ENCODE measurements around the gene FARSB. TPM values are rescaled to one million over a fixed set of nuclear protein-coding genes. Genes with fewer than 3 reads are reported as not detected.

Gene FARSB
- total RNA-seq, 1 experiment from 2014 or later: 36.7 TPM

DNA sequence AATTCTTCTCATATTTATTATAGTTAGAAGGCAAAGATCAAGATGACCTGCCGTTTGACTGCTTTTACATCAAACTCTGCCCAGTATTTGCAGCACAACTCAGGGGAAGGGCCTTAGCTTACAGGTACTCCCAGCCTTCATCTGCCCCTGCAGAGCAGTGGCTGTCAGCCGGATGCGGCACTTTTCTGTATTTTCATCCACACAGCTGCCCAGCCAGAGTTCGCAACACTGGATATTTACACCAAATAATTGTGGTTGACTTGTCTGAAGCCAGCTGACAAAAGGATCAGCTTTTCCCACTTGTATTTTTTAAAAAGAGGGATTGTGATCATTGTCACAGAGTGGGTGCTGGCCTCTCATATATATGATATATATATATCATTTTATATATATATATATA is 94.7 kb downstream of the FARSB start:
- no peaks in the 10 kb centered on the region for H3K9me3 ChIP-seq (ENCODE audit: low read length)
- no peaks in the 10 kb centered on the region for H3K27me3 ChIP-seq (ENCODE audit: low read length)
- no peak overlapping the region for H3K4me2 ChIP-seq (ENCODE audit: low read depth, low read length, poor library complexity, severe bottlenecking)
- no peaks in the 10 kb centered on the region for H3K79me2 ChIP-seq (ENCODE audit: low read length)
- no peaks in the 10 kb centered on the region for H4K20me1 ChIP-seq (ENCODE audit: insufficient read depth, low read depth, low read length)
- H3K4me3 ChIP-seq (ENCODE audit: low read length): no peak overlapping the region
- H3K27ac ChIP-seq (ENCODE audit: low read length): no peak overlapping the region
- H2AFZ ChIP-seq (ENCODE audit: low read length): no peak overlapping the region
- H3K9ac ChIP-seq (ENCODE audit: low read length): no peak overlapping the region
- no peak for DNase-seq
- H3K36me3 ChIP-seq (ENCODE audit: insufficient read depth, low read length): no peaks in the 10 kb centered on the region
- H3K9me2 ChIP-seq (replicated peaks; ENCODE audit: insufficient read depth, low read length): no peaks in the 10 kb centered on the region
- no peaks in the 10 kb centered on the region for H3K4me1 ChIP-seq (ENCODE audit: low read length)

DNA sequence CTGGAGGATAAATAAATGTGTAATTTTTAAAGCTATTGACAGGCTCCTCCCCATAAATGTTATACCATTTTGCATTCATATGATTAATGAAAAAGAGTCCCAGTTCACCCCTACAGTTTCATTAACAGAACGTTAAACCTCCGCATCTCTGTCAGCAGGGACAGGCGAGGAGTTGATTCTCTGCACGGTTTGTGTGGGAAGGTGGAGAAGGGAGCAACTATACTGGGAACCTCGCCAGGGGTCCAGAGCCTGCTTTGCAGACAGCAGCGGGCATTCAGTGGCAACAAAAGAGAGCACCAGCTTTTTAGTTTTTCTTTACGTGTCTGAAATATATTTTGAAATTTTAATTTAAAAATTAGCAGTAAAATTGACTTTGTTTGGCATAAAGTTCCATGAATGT is 101.4 kb downstream of the FARSB start:
- Histone ChIP-seq H3K9me2 (replicated peaks; ENCODE audit: insufficient read depth, low read length) (no peaks in the 10 kb centered on the region), H3K9ac (ENCODE audit: low read length) (no peak overlapping the region), H2AFZ (ENCODE audit: low read length) (no peak overlapping the region), H3K27ac (ENCODE audit: low read length) (no peak overlapping the region), H3K9me3 (ENCODE audit: low read length) (no peaks in the 10 kb centered on the region), H3K27me3 (ENCODE audit: low read length) (no peaks in the 10 kb centered on the region), H3K4me2 (ENCODE audit: low read depth, low read length, poor library complexity, severe bottlenecking) (no peak overlapping the region), H3K79me2 (ENCODE audit: low read length) (no peaks in the 10 kb centered on the region), H3K4me3 (ENCODE audit: low read length) (no peak overlapping the region), H3K4me1 (ENCODE audit: low read length) (no peaks in the 10 kb centered on the region), H3K36me3 (ENCODE audit: insufficient read depth, low read length) (no peaks in the 10 kb centered on the region), H4K20me1 (ENCODE audit: insufficient read depth, low read depth, low read length) (no peaks in the 10 kb centered on the region)
- no peak for DNase-seq

DNA sequence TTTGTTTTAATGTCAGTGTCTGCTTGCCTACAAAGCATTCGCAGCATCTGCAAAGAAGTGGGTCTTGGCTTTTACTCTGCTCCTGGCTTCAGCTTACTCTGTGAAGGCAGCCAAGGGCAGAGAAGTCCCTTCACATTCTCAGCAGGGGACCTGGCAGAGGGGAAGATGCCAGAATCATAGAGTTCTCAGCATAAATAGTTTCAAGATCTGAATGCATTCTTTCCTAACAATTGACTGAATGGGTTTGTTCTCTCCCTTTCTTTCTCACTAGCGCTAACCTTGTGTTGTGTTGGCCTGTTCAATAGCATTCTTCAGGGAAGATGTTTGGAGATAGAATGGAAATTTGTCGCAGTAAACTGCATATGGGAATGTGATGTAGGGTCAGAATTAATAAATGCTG is 106.9 kb downstream of the FARSB start:
- DNase-seq: no peak
- H3K36me3 ChIP-seq (ENCODE audit: insufficient read depth, low read length): no peaks in the 10 kb centered on the region
- H3K27me3 ChIP-seq (ENCODE audit: low read length): no peaks in the 10 kb centered on the region
- H3K79me2 ChIP-seq (ENCODE audit: low read length): no peaks in the 10 kb centered on the region
- no peaks in the 10 kb centered on the region for H3K4me1 ChIP-seq (ENCODE audit: low read length)
- H3K4me3 ChIP-seq (ENCODE audit: low read length): no peak overlapping the region
- no peak overlapping the region for H3K27ac ChIP-seq (ENCODE audit: low read length)
- no peaks in the 10 kb centered on the region for H4K20me1 ChIP-seq (ENCODE audit: insufficient read depth, low read depth, low read length)
- no peak overlapping the region for H3K4me2 ChIP-seq (ENCODE audit: low read depth, low read length, poor library complexity, severe bottlenecking)
- H3K9me3 ChIP-seq (ENCODE audit: low read length): no peaks in the 10 kb centered on the region
- no peak overlapping the region for H3K9ac ChIP-seq (ENCODE audit: low read length)
- no peak overlapping the region for H2AFZ ChIP-seq (ENCODE audit: low read length)
- H3K9me2 ChIP-seq (replicated peaks; ENCODE audit: insufficient read depth, low read length): no peaks in the 10 kb centered on the region

DNA sequence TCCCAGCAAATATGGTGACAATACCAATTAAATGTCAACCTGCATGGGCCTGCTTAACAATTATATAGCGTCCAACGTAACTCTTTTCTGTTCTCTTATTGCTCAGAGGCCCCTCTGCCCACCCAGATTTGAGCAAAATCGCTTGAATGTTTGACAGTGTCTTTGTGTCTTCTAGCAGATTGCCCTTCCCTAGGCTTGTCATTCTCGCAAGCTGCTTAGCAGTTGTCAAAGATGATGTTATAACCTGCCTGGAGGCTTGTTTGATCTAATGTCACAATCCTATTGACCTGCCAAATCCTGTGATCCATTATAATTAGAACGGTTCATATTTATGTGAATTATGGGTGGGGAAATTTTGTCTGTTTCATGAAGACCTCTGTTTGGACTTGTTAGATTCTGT is 108.8 kb downstream of the FARSB start:
- Histone ChIP-seq H3K36me3 (ENCODE audit: insufficient read depth, low read length) (no peaks in the 10 kb centered on the region), H3K4me3 (ENCODE audit: low read length) (no peak overlapping the region), H3K4me2 (ENCODE audit: low read depth, low read length, poor library complexity, severe bottlenecking) (no peak overlapping the region), H3K9ac (ENCODE audit: low read length) (no peak overlapping the region), H3K27me3 (ENCODE audit: low read length) (no peaks in the 10 kb centered on the region), H3K9me2 (replicated peaks; ENCODE audit: insufficient read depth, low read length) (no peaks in the 10 kb centered on the region), H2AFZ (ENCODE audit: low read length) (no peak overlapping the region), H3K79me2 (ENCODE audit: low read length) (no peaks in the 10 kb centered on the region), H3K4me1 (ENCODE audit: low read length) (no peaks in the 10 kb centered on the region), H3K27ac (ENCODE audit: low read length) (no peak overlapping the region), H4K20me1 (ENCODE audit: insufficient read depth, low read depth, low read length) (no peaks in the 10 kb centered on the region), H3K9me3 (ENCODE audit: low read length) (no peaks in the 10 kb centered on the region)
- no peak for DNase-seq

DNA sequence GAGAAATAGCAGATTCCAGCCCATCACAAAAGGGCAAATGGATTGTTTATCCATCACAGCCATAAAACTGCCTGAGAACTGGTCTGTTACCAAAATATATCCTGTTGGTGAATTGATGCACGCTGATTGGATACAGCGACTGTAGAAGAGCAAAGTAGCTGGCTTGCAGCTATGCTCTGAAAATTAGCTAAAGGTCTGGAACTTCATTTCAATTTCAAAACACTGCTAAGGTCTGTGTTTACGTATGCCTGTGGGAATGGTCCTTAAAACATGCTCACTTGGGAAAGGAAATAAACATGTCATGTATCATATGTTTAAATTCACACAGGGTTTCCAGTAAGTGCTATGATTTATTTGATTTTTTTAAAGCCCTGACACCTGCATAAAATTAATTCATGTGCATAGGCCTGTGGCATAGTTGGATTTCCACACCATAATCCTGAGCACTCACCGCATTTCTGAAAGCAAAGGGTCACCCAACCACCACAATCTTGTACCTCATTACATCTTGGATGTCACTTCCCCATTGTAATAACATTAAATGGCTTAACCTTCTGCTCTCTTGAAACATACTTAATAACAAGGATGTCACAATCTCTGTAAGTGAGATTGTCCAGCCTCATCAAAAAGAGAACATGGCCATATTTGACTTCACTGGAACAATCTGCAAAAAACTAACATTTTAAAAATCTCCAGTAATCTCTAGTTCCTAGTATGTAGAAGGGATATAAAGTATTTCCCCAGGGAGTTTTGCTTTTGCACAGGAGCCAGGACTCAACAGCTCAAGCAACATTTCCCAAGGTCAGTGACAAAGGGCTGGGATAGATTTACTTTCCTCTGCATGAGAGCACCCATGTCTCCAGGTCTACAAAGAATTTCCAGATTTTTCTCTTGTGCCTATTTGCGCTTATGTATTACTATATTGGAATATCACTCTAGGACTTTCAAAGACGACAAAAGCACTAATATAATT is 109.8 kb downstream of the FARSB start:
- H3K9me3 ChIP-seq (ENCODE audit: low read length): no peaks in the 10 kb centered on the region
- H3K79me2 ChIP-seq (ENCODE audit: low read length): no peaks in the 10 kb centered on the region
- no peaks in the 10 kb centered on the region for H3K9me2 ChIP-seq (replicated peaks; ENCODE audit: insufficient read depth, low read length)
- no peak overlapping the region for H3K4me3 ChIP-seq (ENCODE audit: low read length)
- no peaks in the 10 kb centered on the region for H3K27me3 ChIP-seq (ENCODE audit: low read length)
- no peak overlapping the region for H3K4me2 ChIP-seq (ENCODE audit: low read depth, low read length, poor library complexity, severe bottlenecking)
- H3K27ac ChIP-seq (ENCODE audit: low read length): no peak overlapping the region
- H3K9ac ChIP-seq (ENCODE audit: low read length): no peak overlapping the region
- no peak overlapping the region for H2AFZ ChIP-seq (ENCODE audit: low read length)
- H4K20me1 ChIP-seq (ENCODE audit: insufficient read depth, low read depth, low read length): no peaks in the 10 kb centered on the region
- DNase-seq: no peak
- H3K4me1 ChIP-seq (ENCODE audit: low read length): no peaks in the 10 kb centered on the region
- no peaks in the 10 kb centered on the region for H3K36me3 ChIP-seq (ENCODE audit: insufficient read depth, low read length)

DNA sequence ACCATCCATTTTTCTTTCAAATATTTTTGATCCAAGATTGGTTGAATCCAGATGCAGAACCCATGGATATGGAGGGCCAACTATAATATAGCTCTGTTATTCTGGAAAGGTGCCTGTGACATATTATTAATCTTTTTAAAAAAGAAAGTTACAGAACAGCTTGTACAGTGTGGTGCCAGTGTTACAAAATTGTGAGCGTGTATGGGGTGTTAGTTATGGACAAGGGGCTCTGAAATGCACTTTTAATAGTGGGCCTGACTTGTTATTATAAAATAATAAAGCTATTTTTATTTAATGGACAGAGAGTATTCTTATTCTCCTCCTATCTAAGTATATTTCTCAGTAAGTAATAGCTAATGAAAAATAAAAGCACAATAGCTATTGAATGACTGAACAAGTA is 111.2 kb downstream of the FARSB start:
- Histone ChIP-seq H3K4me1 (ENCODE audit: low read length) (no peaks in the 10 kb centered on the region), H3K27ac (ENCODE audit: low read length) (no peak overlapping the region), H3K4me3 (ENCODE audit: low read length) (no peak overlapping the region), H3K27me3 (ENCODE audit: low read length) (no peaks in the 10 kb centered on the region), H3K9me2 (replicated peaks; ENCODE audit: insufficient read depth, low read length) (no peaks in the 10 kb centered on the region), H3K4me2 (ENCODE audit: low read depth, low read length, poor library complexity, severe bottlenecking) (no peak overlapping the region), H4K20me1 (ENCODE audit: insufficient read depth, low read depth, low read length) (no peaks in the 10 kb centered on the region), H3K36me3 (ENCODE audit: insufficient read depth, low read length) (no peaks in the 10 kb centered on the region), H2AFZ (ENCODE audit: low read length) (no peak overlapping the region), H3K9me3 (ENCODE audit: low read length) (no peaks in the 10 kb centered on the region), H3K79me2 (ENCODE audit: low read length) (no peaks in the 10 kb centered on the region), H3K9ac (ENCODE audit: low read length) (no peak overlapping the region)
- DNase-seq: no peak

DNA sequence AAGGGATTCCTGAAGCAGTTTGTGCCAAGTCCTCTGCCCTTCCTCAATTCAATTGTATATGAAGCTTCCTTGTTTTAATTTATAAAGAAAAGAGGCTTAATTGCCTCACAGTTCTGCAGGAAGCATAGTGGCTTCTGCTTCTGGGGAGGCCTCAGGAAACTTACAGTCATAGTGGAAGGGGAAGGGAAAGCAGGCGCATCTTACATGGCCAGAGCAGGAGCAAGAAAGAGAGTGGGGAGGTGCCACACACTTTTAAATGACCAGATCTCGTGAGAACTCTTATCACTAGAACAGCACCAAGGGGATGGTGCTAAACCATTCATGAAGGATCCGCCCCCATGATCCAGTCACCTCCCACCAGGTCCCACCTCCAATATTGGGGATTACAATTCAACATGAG is 117.4 kb downstream of the FARSB start:
- Histone ChIP-seq H3K9me3 (ENCODE audit: low read length) (no peaks in the 10 kb centered on the region), H2AFZ (ENCODE audit: low read length) (no peak overlapping the region), H3K9me2 (replicated peaks; ENCODE audit: insufficient read depth, low read length) (no peaks in the 10 kb centered on the region), H3K27me3 (ENCODE audit: low read length) (no peaks in the 10 kb centered on the region), H3K4me3 (ENCODE audit: low read length) (no peak overlapping the region), H3K79me2 (ENCODE audit: low read length) (no peaks in the 10 kb centered on the region), H4K20me1 (ENCODE audit: insufficient read depth, low read depth, low read length) (no peaks in the 10 kb centered on the region), H3K4me2 (ENCODE audit: low read depth, low read length, poor library complexity, severe bottlenecking) (no peak overlapping the region), H3K27ac (ENCODE audit: low read length) (no peak overlapping the region), H3K4me1 (ENCODE audit: low read length) (no peaks in the 10 kb centered on the region), H3K36me3 (ENCODE audit: insufficient read depth, low read length) (no peaks in the 10 kb centered on the region), H3K9ac (ENCODE audit: low read length) (no peak overlapping the region)
- DNase-seq: no peak

DNA sequence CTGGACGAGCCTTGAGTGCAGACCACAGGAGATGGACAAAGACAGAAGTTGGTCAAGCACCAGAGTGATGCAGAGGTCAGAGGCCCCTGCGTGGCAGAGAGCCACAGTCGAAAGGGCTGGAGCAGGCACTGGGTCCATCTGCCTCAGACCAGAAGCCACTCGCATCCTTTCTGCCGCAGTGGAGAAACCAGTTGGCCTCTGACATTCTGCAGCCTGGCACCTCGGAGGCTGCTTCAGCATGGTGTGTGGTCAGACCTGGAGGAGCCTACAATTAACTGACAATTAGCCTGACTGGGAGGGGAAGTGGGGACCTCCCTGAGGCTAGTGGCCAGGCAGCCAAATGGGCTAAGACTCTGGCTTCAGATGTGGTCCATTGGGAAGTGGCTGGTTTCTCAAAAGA is 120.4 kb downstream of the FARSB start:
- Histone ChIP-seq H3K79me2 (ENCODE audit: low read length) (no peaks in the 10 kb centered on the region), H2AFZ (ENCODE audit: low read length) (no peak overlapping the region), H3K9ac (ENCODE audit: low read length) (no peak overlapping the region), H3K27me3 (ENCODE audit: low read length) (no peaks in the 10 kb centered on the region), H3K4me2 (ENCODE audit: low read depth, low read length, poor library complexity, severe bottlenecking) (no peak overlapping the region), H3K36me3 (ENCODE audit: insufficient read depth, low read length) (no peaks in the 10 kb centered on the region), H3K9me2 (replicated peaks; ENCODE audit: insufficient read depth, low read length) (no peaks in the 10 kb centered on the region), H3K27ac (ENCODE audit: low read length) (no peak overlapping the region), H3K4me3 (ENCODE audit: low read length) (no peak overlapping the region), H3K9me3 (ENCODE audit: low read length) (no peaks in the 10 kb centered on the region), H3K4me1 (ENCODE audit: low read length) (no peaks in the 10 kb centered on the region), H4K20me1 (ENCODE audit: insufficient read depth, low read depth, low read length) (no peaks in the 10 kb centered on the region)
- DNase-seq: no peak
